ENCODE measurements around the gene CASR.

GRCh38 chr3:122232485-122232884 is 49.0 kb downstream of the CASR start:
- TF ChIP-seq CTCF (IDR thresholded peaks at IDR 0.05): no peak
- TF ChIP-seq ZFX (IDR thresholded peaks at IDR 0.05; ENCODE audit: borderline replicate concordance): no peak

All from 22Rv1 (cell line).